ENCODE data around the gene USP31. TPM values are rescaled to one million over a fixed set of nuclear protein-coding genes. Genes with fewer than 3 reads are reported as not detected.

Gene USP31
- total and polyA plus RNA-seq, 2 of the 13 experiments (the other 11 are each of a cell fraction or from before 2014, with no cell fraction given), result 22.5 to 23.3 TPM

DNA sequence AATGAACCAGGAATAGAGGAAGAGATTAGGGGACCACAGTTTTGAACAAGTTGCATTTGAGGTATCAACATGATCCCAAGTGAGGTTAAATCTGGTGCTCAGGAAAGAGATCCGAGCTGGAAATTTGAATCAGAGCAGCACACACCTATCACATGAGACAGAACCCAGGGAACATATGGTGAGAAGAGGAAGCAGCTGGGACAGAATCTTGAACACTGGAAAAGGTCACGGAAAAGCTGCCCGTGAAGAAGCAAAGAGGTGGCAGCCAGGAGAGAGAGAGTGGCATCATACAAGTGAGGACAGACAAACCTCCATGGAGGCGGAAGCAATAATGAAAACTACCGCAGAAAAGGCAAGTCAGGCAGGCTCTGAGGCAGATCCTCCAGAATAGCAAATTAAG lies 36.1 kb downstream of the USP31 start (continued):
- TF ChIP-seq, protein P1, sequence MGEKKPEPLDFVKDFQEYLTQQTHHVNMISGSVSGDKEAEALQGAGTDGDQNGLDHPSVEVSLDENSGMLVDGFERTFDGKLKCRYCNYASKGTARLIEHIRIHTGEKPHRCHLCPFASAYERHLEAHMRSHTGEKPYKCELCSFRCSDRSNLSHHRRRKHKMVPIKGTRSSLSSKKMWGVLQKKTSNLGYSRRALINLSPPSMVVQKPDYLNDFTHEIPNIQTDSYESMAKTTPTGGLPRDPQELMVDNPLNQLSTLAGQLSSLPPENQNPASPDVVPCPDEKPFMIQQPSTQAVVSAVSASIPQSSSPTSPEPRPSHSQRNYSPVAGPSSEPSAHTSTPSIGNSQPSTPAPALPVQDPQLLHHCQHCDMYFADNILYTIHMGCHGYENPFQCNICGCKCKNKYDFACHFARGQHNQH (CRISPR knock-in tag; IDR thresholded peaks at IDR 0.05), result no peak
- TF ChIP-seq ZNF362 (CRISPR knock-in tag; IDR thresholded peaks at IDR 0.05; ENCODE audit: borderline replicate concordance) (no peak), REXO4 (CRISPR knock-in tag; IDR thresholded peaks at IDR 0.05; ENCODE audit: borderline replicate concordance) (no peak), CHD4 (IDR thresholded peaks at IDR 0.05; ENCODE audit: borderline replicate concordance, low read length) (no peak), ZNF670 (CRISPR knock-in tag; IDR thresholded peaks at IDR 0.05; ENCODE audit: borderline replicate concordance) (no peak), ZEB1 (IDR thresholded peaks at IDR 0.05; ENCODE audit: insufficient replicate concordance, low read depth) (no peak), SSRP1 (CRISPR knock-in tag; IDR thresholded peaks at IDR 0.05) (no peak), SAFB2 (CRISPR knock-in tag; IDR thresholded peaks at IDR 0.05; ENCODE audit: borderline replicate concordance, low read depth) (no peak), ZNF737 (CRISPR knock-in tag; IDR thresholded peaks at IDR 0.05; ENCODE audit: borderline replicate concordance) (no peak)

DNA sequence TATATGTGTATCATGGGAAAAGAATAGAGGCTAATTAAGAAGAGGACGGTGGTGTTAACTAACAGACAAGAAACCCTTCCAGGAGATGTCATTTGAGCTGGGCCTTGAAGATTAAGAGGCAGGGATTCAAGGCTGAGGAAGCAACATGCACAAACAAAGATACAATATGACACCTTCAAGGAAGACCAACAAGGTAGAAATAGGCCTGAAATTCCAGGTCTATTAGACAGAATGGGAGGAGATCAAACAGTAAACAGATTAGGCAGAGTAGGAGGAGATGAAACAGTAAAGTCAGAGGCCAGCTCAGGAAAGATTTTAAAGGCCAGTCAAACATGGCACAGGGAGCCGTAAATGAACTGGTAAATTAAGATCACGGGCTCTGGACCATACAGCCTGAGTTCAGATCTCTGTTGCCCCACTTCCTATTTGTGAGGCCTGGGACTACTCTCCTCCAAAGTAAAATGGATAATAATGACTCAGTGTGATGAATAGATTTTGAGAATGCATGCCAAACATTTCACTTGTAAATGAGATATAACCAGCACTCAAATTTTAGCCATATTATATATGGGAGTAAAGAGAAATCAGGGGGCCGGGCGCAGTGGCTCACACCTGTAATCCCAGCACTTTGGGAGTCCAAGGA lies 38.9 kb downstream of the USP31 start:
- no TSS peak for BruUV-seq (replicated peaks)
- no peak for DNase-seq (ENCODE audit: low spot score)
- Histone ChIP-seq H4K20me1 (ENCODE audit: insufficient read depth, low read length) (0 out of 2 replicates have a peak, but pooled peaks cover 4% of the 10 kb centered on the region), H3K4me2 (ENCODE audit: low read depth, low read length) (no peak overlapping the region), H3K4me1 (ENCODE audit: insufficient read depth, low read length) (peaks cover 32% of the 10 kb centered on the region), H3K9me3 (ENCODE audit: low read length) (no peaks in the 10 kb centered on the region), H3K4me3 (replicated peaks in 1 of 3; ENCODE audit: insufficient read depth in 1 of 3, low read depth in 2 of 3, low read length in 3 of 3) (no peak overlapping the region), H3K36me3 (replicated peaks in 1 of 2; ENCODE audit: control insufficient read depth in 1 of 2, insufficient read depth in 2 of 2, low read length in 2 of 2) (peaks cover 3 to 20% of the 10 kb centered on the region in 2 experiments; a peak in 3 of 5 replicates), H2AFZ (ENCODE audit: low read length) (no peak overlapping the region), H3K27me3 (ENCODE audit: control insufficient read depth in 1 of 2, insufficient read depth in 2 of 2, low read length in 2 of 2) (no peaks in the 10 kb centered on the region), H3K79me2 (ENCODE audit: insufficient read depth, low read length) (peaks cover 70% of the 10 kb centered on the region), H3K9ac (ENCODE audit: insufficient read depth, low read depth, low read length) (no peak overlapping the region), H3K27ac (ENCODE audit: extremely low read length, insufficient read depth, low read length) (no peak overlapping the region)
- intact Hi-C loops (cut with micrococcal nuclease; ENCODE audit: unreplicated experiment), result no loop called here
- ATAC-seq, result no peak; the same call in 1 of the 3 replicates
- 0 out of 2 replicates have a peak, but pooled peaks have one; percentile 18 for TF ChIP-seq ISL2 (CRISPR knock-in tag; IDR thresholded peaks at IDR 0.05)
- no peak for TF ChIP-seq ZNF556 (CRISPR knock-in tag; IDR thresholded peaks at IDR 0.05; ENCODE audit: borderline replicate concordance)
- no peak for TF ChIP-seq ZNF510 (CRISPR knock-in tag; IDR thresholded peaks at IDR 0.05; ENCODE audit: low read depth)
- peak; percentile 31 for TF ChIP-seq ZNF18 (CRISPR knock-in tag; IDR thresholded peaks at IDR 0.05; ENCODE audit: insufficient replicate concordance)
- no peak for FAIRE-seq
- POLR2A ChIA-PET, result no interaction called here
- CTCF ChIA-PET (ENCODE audit: low intra/inter-chr PET ratio, low total read pairs), result no interaction called here
- in situ Hi-C loops (cut with HindIII; ENCODE audit: extremely low pct_ligation_motif_present, low pct_unique_long_range_greater_than_20kb), result no loop called here
- 95% methylated on average over 5 of the region's 5 CpGs for WGBS (ENCODE audit: low lambda C conversion rate)

All from HepG2 (cell line).